K562 (cell line): ENCODE results near the gene HPCAL1. TPM values are rescaled to one million over a fixed set of nuclear protein-coding genes. Genes with fewer than 3 reads are reported as not detected.

Experiments used
- CBFA2T3 ChIP-seq: fragments of 450-650 bp; IDR thresholded peaks from 2 replicates; pipeline ENCODE4 v1.6.1; 2017
- CBFB ChIP-seq: sonication (generic); formaldehyde crosslinking; IDR thresholded peaks from 2 replicates; pipeline ENCODE4 v1.4.0; 2020; ENCODE audit warnings: mild to moderate bottlenecking, missing genetic modification reagents
- CEBPG ChIP-seq, 3 experiments: fragments of 200-800 bp in 1 of 3; sonication (Bioruptor generic) in 1 of 3; sonication (generic) in 1 of 3; formaldehyde crosslinking in 1 of 3; IDR thresholded peaks in 2 of 3; conservative IDR thresholded peaks in 1 of 3; 2 replicates each; pipeline versions ENCODE4 v1.6.1 to v1.8.0; 2016 to 2022; ENCODE audit warnings: missing compliant biosample characterization in 2 of 3, missing genetic modification characterization in 2 of 3, mild to moderate bottlenecking in 1 of 3, missing genetic modification reagents in 1 of 3
- CHD2 ChIP-seq: IDR thresholded peaks from 2 replicates; pipeline ENCODE4 v1.6.1; 2011; ENCODE audit warnings: low read depth, low read length
- CREBBP ChIP-seq: IDR thresholded peaks from one replicate; pipeline ENCODE4 v1.6.1; 2012; ENCODE audit warnings: low read depth, mild to moderate bottlenecking, control low read depth, inconsistent platforms, low read length
- ELF1 ChIP-seq: fragments of 200-800 bp; sonication (Bioruptor generic); IDR thresholded peaks from 2 replicates; pipeline ENCODE4 v1.6.1; 2016; ENCODE audit warnings: missing genetic modification characterization, missing compliant biosample characterization
- ELK3 ChIP-seq: fragments of 450-650 bp; formaldehyde crosslinking; IDR thresholded peaks from 2 replicates; pipeline ENCODE4 v1.4.0; 2020; ENCODE audit warnings: mild to moderate bottlenecking
- ETV5 ChIP-seq: sonication (generic); formaldehyde crosslinking; IDR thresholded peaks from 2 replicates; pipeline ENCODE4 v1.4.0; 2020; ENCODE audit warnings: low read depth, mild to moderate bottlenecking, missing genetic modification reagents
- GATA2 ChIP-seq: sonication (generic); formaldehyde crosslinking; IDR thresholded peaks from 2 replicates; pipeline ENCODE4 v1.4.0; 2020; ENCODE audit warnings: mild to moderate bottlenecking, missing genetic modification reagents
- GTF2E2 ChIP-seq: fragments of 200-800 bp; sonication (Bioruptor generic); IDR thresholded peaks from 2 replicates; pipeline ENCODE4 v1.6.1; 2016; ENCODE audit warnings: missing genetic modification characterization, missing compliant biosample characterization
- JUN ChIP-seq, 2 experiments: sonication (generic) in 1 of 2; formaldehyde crosslinking in 1 of 2; IDR thresholded peaks; 2 replicates each; pipeline versions ENCODE4 v1.6.1 to v1.8.0; 2012 to 2022; ENCODE audit warnings: borderline replicate concordance in 2 of 2, mild to moderate bottlenecking in 2 of 2, improper control_type of control experiment in 1 of 2, low read depth in 1 of 2, low read length in 1 of 2, missing genetic modification reagents in 1 of 2
- JUND ChIP-seq, 2 experiments: IDR thresholded peaks; 2 replicates in 1 of 2; 3 replicates in 1 of 2; pipeline ENCODE4 v1.6.1; 2011; ENCODE audit warnings: borderline replicate concordance in 2 of 2, low read depth in 2 of 2, low read length in 2 of 2, improper control_type of control experiment in 1 of 2, missing biosample characterization in 1 of 2, missing genetic modification characterization in 1 of 2, missing genetic modification reagents in 1 of 2
- KLF1 ChIP-seq: fragments of 450-650 bp; IDR thresholded peaks from 2 replicates; pipeline ENCODE4 v1.6.1; 2016; ENCODE audit warnings: missing genetic modification characterization, missing compliant biosample characterization
- NBN ChIP-seq: fragments of 450-650 bp; IDR thresholded peaks from 2 replicates; pipeline ENCODE4 v1.6.1; 2016; ENCODE audit warnings: low read depth, mild to moderate bottlenecking
- NFE2 ChIP-seq: IDR thresholded peaks from 2 replicates; pipeline ENCODE4 v1.6.1; 2014; ENCODE audit warnings: antibody characterized with exemption, low read depth
- RB1 ChIP-seq: fragments of 450-650 bp; IDR thresholded peaks from 2 replicates; pipeline ENCODE4 v1.6.1; 2017; ENCODE audit warnings: low read depth, mild to moderate bottlenecking
- SMC3 ChIP-seq: conservative IDR thresholded peaks from 2 replicates; pipeline ENCODE4 v1.6.1; 2011; ENCODE audit warnings: low read depth, low read length, improper control_type of control experiment; ENCODE audit not compliant: insufficient read depth
- SRSF3 ChIP-seq: fragments of 200-400 bp; formaldehyde crosslinking; IDR thresholded peaks from 2 replicates; pipeline ENCODE4 v1.6.1; 2016; ENCODE audit warnings: mild to moderate bottlenecking, low read length, moderate library complexity; ENCODE audit not compliant: insufficient read depth
- TCF7 ChIP-seq: sonication (generic); IDR thresholded peaks from 2 replicates; pipeline ENCODE4 v1.6.1; 2016; ENCODE audit warnings: antibody characterized with exemption, borderline replicate concordance
- ZBTB17 ChIP-seq: fragments of 450-650 bp; formaldehyde crosslinking; IDR thresholded peaks from 2 replicates; pipeline ENCODE4 v1.4.0; 2020; ENCODE audit warnings: mild to moderate bottlenecking
- ZNF449 ChIP-seq: fragments of 250-450 bp; sonication (Bioruptor Pico); IDR thresholded peaks from 2 replicates; pipeline ENCODE4 v1.8.0; 2022; ENCODE audit warnings: moderate library complexity, mild to moderate bottlenecking, inconsistent platforms
- ZNF511 ChIP-seq: sonication (generic); formaldehyde crosslinking; IDR thresholded peaks from 2 replicates; pipeline ENCODE4 v1.8.0; 2022; ENCODE audit warnings: mild to moderate bottlenecking, missing genetic modification reagents
- ZNF717 ChIP-seq: fragments of 250-450 bp; sonication (Bioruptor Pico); IDR thresholded peaks from 2 replicates; pipeline ENCODE4 v1.5.0; 2021
- ZNF780A ChIP-seq: fragments of 250-450 bp; sonication (Bioruptor Pico); IDR thresholded peaks from 2 replicates; pipeline ENCODE4 v1.5.0; 2021; ENCODE audit warnings: mild to moderate bottlenecking
- polyA plus RNA-seq, 8 experiments: library from polyadenylated mRNA; depleted of rRNA in 4 of 8; stranded (reverse) in 5 of 8; unstranded in 3 of 8; fragments of >200 nt; fragmentation: Nextera tagmentation in 2 of 8; fragmentation: Illumina TruSeq in 1 of 8; extraction: Ambion mirVana in 2 of 8; extraction: Trizol in 1 of 8; gene quantifications; 2 replicates each; pipeline versions ENCODE4 v1.2.1 to v1.2.3, GENCODE V29; 2011 to 2014; ENCODE audit warnings: inconsistent platforms in 1 of 8, missing spikeins in 1 of 8
- total RNA-seq, 7 experiments: library from RNA; depleted of rRNA in 6 of 7; stranded (reverse); fragments of >200 nt in 6 of 7; fragmentation: Illumina TruSeq in 2 of 7; extraction: Trizol in 2 of 7; gene quantifications; 2 replicates each; pipeline versions ENCODE4 v1.2.1 to v1.2.3, GENCODE V29; 2011 to 2021; ENCODE audit warnings: low replicate concordance in 1 of 7
- TF ChIP-seq, protein P1 (sequence below): sonication (generic); formaldehyde crosslinking; IDR thresholded peaks from 2 replicates; pipeline ENCODE4 v1.9.0; 2022; ENCODE audit warnings: mild to moderate bottlenecking, missing genetic modification reagents

The HPCAL1 gene
- total and polyA plus RNA-seq, 9 of the 15 experiments (the other 6 are each of a cell fraction or from before 2014, with no cell fraction given), result 2.7 to 65.5 (median 23.9) TPM

- no peak for TF ChIP-seq CHD2
- no peak for TF ChIP-seq ZNF780A (CRISPR knock-in tag)
- TF ChIP-seq ZNF717 (CRISPR knock-in tag), result no peak
- TF ChIP-seq NFE2, result no peak
- no peak; the same call in 1 of the 2 replicates for TF ChIP-seq GTF2E2 (tag)
- TF ChIP-seq SMC3, result no peak
- TF ChIP-seq JUND (IDR thresholded peaks at IDR 0.05; ENCODE audit: borderline replicate concordance, low read depth, low read length), result no peak
- TF ChIP-seq JUND (tag; IDR thresholded peaks at IDR 0.05; ENCODE audit: borderline replicate concordance, low read depth, low read length), result peak; percentile 43; the same call in 1 of the 3 replicates
- no peak for TF ChIP-seq NBN
- 0 out of 2 replicates have a peak, but pooled peaks have one; percentile 36 for TF ChIP-seq ZNF511 (CRISPR knock-in tag)
- 0 out of 2 replicates have a peak, but pooled peaks have one; percentile 65 for TF ChIP-seq SRSF3
- TF ChIP-seq KLF1, result no peak
- TF ChIP-seq ZNF449, result no peak
- TF ChIP-seq CBFB, result no peak
- no peak for TF ChIP-seq RB1
- peak; percentile 97 for TF ChIP-seq ETV5
- peak; percentile 72 for TF ChIP-seq ZBTB17 (CRISPR knock-in tag)
- TF ChIP-seq GATA2, result no peak
- TF ChIP-seq JUN (IDR thresholded peaks at IDR 0.05; ENCODE audit: borderline replicate concordance, low read depth, low read length), result peak; percentile 29; the same call in 1 of the 2 replicates
- TF ChIP-seq JUN (CRISPR knock-in tag; IDR thresholded peaks at IDR 0.05; ENCODE audit: borderline replicate concordance), result no peak; the same call in 1 of the 2 replicates
- no peak for TF ChIP-seq ELK3 (CRISPR knock-in tag)
- peak; percentile 61; the same call in 1 of the 2 replicates for TF ChIP-seq CEBPG (CRISPR knock-in tag; IDR thresholded peaks at IDR 0.05)
- TF ChIP-seq CEBPG (tag; conservative IDR thresholded peaks at IDR 0.05 in 1 of 2, IDR thresholded peaks at IDR 0.05 in 1 of 2), result no peak
- peak; percentile 88 for TF ChIP-seq ELF1 (tag)
- TF ChIP-seq, protein P1, sequence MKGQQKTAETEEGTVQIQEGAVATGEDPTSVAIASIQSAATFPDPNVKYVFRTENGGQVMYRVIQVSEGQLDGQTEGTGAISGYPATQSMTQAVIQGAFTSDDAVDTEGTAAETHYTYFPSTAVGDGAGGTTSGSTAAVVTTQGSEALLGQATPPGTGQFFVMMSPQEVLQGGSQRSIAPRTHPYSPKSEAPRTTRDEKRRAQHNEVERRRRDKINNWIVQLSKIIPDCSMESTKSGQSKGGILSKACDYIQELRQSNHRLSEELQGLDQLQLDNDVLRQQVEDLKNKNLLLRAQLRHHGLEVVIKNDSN, result peak; percentile 81
- no peak for TF ChIP-seq TCF7
- no peak for TF ChIP-seq CREBBP
- peak; percentile 33; the same call in 1 of the 2 replicates for TF ChIP-seq CBFA2T3
Observed at GRCh38 chr2:10278029-10278762, 24.5 kb upstream of the HPCAL1 start (continued).
